Measurements from ENCODE around the gene SARNP.

GRCh38 chr12:55789171-55789570, 28.4 kb downstream of the SARNP start:
- TF ChIP-seq CTCF (IDR thresholded peaks at IDR 0.05; ENCODE audit: low read depth, low read length) (no peak), EZH2phosphoT487 (IDR thresholded peaks at IDR 0.05; ENCODE audit: low read depth) (no peak)
